Right lobe of liver (tissue), 4 donors: ENCODE measurements around the gene AKR1C1.
"Not testable (repeated sequence)": the region's sequence is repeated elsewhere in the genome, so short reads cannot be mapped to it uniquely, and the experiment has no call there.

Experiments
- CTCF ChIP-seq, 4 donors: fragments of 200-600 bp in 3 of 4; fragments of 450-650 bp in 1 of 4; IDR thresholded peaks; one replicate each; pipeline versions ENCODE4 v1.5.1 to v1.8.0; 2016 to 2022; ENCODE audit warnings: antibody characterized with exemption in 4 of 4, mild to moderate bottlenecking in 2 of 4
- POLR2A ChIP-seq: fragments of 450-650 bp; IDR thresholded peaks from one replicate; pipeline ENCODE4 v1.6.1; 2017; ENCODE audit warnings: antibody characterized with exemption, mild to moderate bottlenecking
- donor health status: DM: no; HTN: no; CAD: no.
- donor health status: DM: no; HTN: no; CAD: no.
- donor health status: DM: no; HTN: yes; CAD: no.

GRCh38 chr10:5018671-5019277 is 55.6 kb downstream of the AKR1C1 start:
- peak; percentile 24 to 48 (median 38) for TF ChIP-seq CTCF (IDR thresholded peaks at IDR 0.05)
- TF ChIP-seq POLR2A, result not testable (repeated sequence)
